ENCODE data around the gene ZBTB33. TPM values are rescaled to one million over a fixed set of nuclear protein-coding genes. Genes with fewer than 3 reads are reported as not detected.

ZBTB33 gene
- total and polyA plus RNA-seq, 2 experiments from 2014 or later, result 8.5 to 11.6 TPM

DNA sequence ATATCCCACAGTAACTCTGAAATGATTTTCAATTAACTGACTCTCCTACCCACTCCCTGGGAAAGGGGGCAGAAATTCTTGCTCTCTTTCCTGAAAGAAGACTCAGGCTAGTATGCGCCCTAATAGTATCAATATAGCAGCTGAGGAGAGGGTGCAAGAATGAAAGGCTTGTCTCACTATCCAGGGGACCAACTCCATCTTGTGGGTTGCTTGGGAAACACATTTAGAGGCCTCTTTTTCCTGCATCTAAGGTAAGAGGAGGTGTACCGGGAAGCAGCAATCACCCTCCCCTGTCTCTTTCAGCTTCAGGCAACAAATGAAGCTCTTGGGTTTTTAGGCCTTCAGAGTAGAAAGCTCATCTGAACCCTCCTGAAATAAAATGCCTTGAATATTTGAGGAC lies 49.3 kb downstream of the ZBTB33 start:
- H3F3A ChIP-seq (ENCODE audit: insufficient read depth), result no peaks in the 10 kb centered on the region
- no peak overlapping the region for H3K4me3 ChIP-seq
- H2AFZ ChIP-seq, result no peak overlapping the region
- H3K79me2 ChIP-seq (ENCODE audit: insufficient read depth), result no peaks in the 10 kb centered on the region
- no peaks in the 10 kb centered on the region for H3K27me3 ChIP-seq (replicated peaks; ENCODE audit: insufficient read depth)
- in situ Hi-C loops (cut with MboI), result no loop called here
- no peak overlapping the region for H3K4me2 ChIP-seq (ENCODE audit: unreplicated experiment)
- no peak for DNase-seq
- no peak overlapping the region for H3K27ac ChIP-seq
- WGBS, 2 experiments (ENCODE audit: low coverage in 1 of 2, low lambda C conversion rate in 2 of 2, missing lambda C conversion rate in 2 of 2), result 48 to 50% methylated on average over 2 of the region's 2 CpGs
- TF ChIP-seq EZH2 (IDR thresholded peaks at IDR 0.05; ENCODE audit: insufficient read depth, poor library complexity, severe bottlenecking), result no peak
- TF ChIP-seq EZH2phosphoT487 (IDR thresholded peaks at IDR 0.05; ENCODE audit: insufficient read depth, low read depth), result no peak
- H3K36me3 ChIP-seq (ENCODE audit: low read depth), result no peaks in the 10 kb centered on the region
- no peaks in the 10 kb centered on the region for H3K4me1 ChIP-seq (ENCODE audit: insufficient read depth)
- no peak overlapping the region for H3K9ac ChIP-seq
- H3K9me2 ChIP-seq (ENCODE audit: insufficient read depth), result no peaks in the 10 kb centered on the region
- H4K20me1 ChIP-seq (ENCODE audit: insufficient read depth), result no peaks in the 10 kb centered on the region
- no peaks in the 10 kb centered on the region for H3K9me3 ChIP-seq (ENCODE audit: low read depth)

DNA sequence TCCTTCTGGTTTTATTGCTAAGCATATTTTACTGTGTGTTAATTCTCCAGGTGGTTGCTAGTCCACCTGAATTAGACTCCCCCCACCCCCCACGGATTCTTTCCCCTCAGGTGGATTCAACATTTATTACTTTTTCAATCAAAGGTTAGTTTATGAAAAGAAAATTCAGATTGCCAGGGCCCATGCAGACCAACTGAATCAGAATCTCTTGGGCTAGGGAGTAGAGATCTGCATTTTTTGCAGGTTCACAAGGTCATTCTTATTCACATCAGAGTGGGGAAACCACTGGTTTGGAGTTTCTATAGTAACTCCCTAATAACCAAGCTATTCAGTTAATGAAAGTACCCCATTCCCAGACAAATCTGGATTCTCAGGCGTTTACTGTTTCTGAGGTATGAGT lies 50.9 kb downstream of the ZBTB33 start:
- H3K27ac ChIP-seq, result no peak overlapping the region
- H3K79me2 ChIP-seq (ENCODE audit: insufficient read depth), result no peaks in the 10 kb centered on the region
- no peaks in the 10 kb centered on the region for H3K27me3 ChIP-seq (replicated peaks; ENCODE audit: insufficient read depth)
- H3K9ac ChIP-seq, result no peak overlapping the region
- H3K9me3 ChIP-seq (ENCODE audit: low read depth), result no peaks in the 10 kb centered on the region
- no peak for DNase-seq
- in situ Hi-C loops (cut with MboI), result no loop called here
- no peaks in the 10 kb centered on the region for H4K20me1 ChIP-seq (ENCODE audit: insufficient read depth)
- no peak overlapping the region for H3K4me2 ChIP-seq (ENCODE audit: unreplicated experiment)
- H2AFZ ChIP-seq, result no peak overlapping the region
- H3F3A ChIP-seq (ENCODE audit: insufficient read depth), result no peaks in the 10 kb centered on the region
- H3K36me3 ChIP-seq (ENCODE audit: low read depth), result no peaks in the 10 kb centered on the region
- TF ChIP-seq EZH2 (IDR thresholded peaks at IDR 0.05; ENCODE audit: insufficient read depth, poor library complexity, severe bottlenecking) (no peak), EZH2phosphoT487 (IDR thresholded peaks at IDR 0.05; ENCODE audit: insufficient read depth, low read depth) (no peak)
- H3K9me2 ChIP-seq (ENCODE audit: insufficient read depth), result no peaks in the 10 kb centered on the region
- no peaks in the 10 kb centered on the region for H3K4me1 ChIP-seq (ENCODE audit: insufficient read depth)
- WGBS, 2 experiments (ENCODE audit: low coverage in 1 of 2, low lambda C conversion rate in 2 of 2, missing lambda C conversion rate in 2 of 2), result 26 to 34% methylated on average over 2 of the region's 2 CpGs
- no peak overlapping the region for H3K4me3 ChIP-seq

DNA sequence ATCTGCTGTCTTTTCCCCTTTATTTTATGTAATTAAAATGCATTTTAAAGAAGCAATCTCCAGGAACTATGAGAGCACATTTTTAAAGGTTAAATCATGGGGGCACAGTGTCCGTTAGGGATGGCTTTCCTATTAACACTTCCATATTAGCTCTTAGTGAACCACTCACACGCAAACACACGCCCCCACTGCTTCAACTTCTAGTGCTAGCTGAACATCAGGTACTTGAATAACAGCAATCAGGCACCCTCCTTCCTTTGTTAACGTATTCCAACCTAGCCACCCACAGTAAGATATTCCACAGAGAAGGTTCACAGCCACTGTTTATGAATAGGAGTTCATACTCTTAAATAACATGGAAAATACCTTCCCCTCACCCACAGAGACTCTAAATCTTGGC lies 51.3 kb downstream of the ZBTB33 start:
- Histone ChIP-seq H3K36me3 (ENCODE audit: low read depth) (no peaks in the 10 kb centered on the region), H3K4me1 (ENCODE audit: insufficient read depth) (no peaks in the 10 kb centered on the region), H3K9ac (no peak overlapping the region), H3K27me3 (replicated peaks; ENCODE audit: insufficient read depth) (no peaks in the 10 kb centered on the region), H3F3A (ENCODE audit: insufficient read depth) (no peaks in the 10 kb centered on the region), H3K4me3 (no peak overlapping the region), H3K9me2 (ENCODE audit: insufficient read depth) (no peaks in the 10 kb centered on the region), H3K79me2 (ENCODE audit: insufficient read depth) (no peaks in the 10 kb centered on the region), H2AFZ (no peak overlapping the region), H3K27ac (no peak overlapping the region), H3K4me2 (ENCODE audit: unreplicated experiment) (no peak overlapping the region), H4K20me1 (ENCODE audit: insufficient read depth) (no peaks in the 10 kb centered on the region), H3K9me3 (ENCODE audit: low read depth) (no peaks in the 10 kb centered on the region)
- in situ Hi-C loops (cut with MboI), result no loop called here
- 46 to 48% methylated on average over 4 of the region's 4 CpGs for WGBS, 2 experiments (ENCODE audit: low coverage in 1 of 2, low lambda C conversion rate in 2 of 2, missing lambda C conversion rate in 2 of 2)
- DNase-seq, result no peak
- no peak for TF ChIP-seq EZH2phosphoT487 (IDR thresholded peaks at IDR 0.05; ENCODE audit: insufficient read depth, low read depth)
- TF ChIP-seq EZH2 (IDR thresholded peaks at IDR 0.05; ENCODE audit: insufficient read depth, poor library complexity, severe bottlenecking), result no peak

DNA sequence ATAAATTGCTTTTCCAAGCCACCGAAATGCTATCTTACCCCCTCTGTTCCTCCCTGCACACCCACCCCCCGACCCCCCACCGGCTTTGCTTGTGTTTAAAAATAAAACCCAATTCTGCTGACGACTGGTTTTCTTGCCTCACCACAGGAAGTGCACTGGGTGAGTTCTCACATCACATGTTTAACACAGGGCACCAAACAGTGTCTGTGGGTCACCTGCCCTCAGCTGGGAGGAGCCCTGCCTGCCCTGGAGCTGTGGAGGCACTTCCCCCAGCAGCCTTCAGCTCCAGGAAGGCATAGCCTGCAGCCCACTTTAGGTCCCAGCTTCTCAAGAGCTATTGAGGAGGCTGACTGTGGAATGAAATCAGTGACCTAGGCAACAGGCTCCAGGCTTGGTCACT lies 51.8 kb downstream of the ZBTB33 start:
- Histone ChIP-seq H3F3A (ENCODE audit: insufficient read depth) (no peaks in the 10 kb centered on the region), H3K9me2 (ENCODE audit: insufficient read depth) (no peaks in the 10 kb centered on the region), H3K4me2 (ENCODE audit: unreplicated experiment) (no peak overlapping the region), H4K20me1 (ENCODE audit: insufficient read depth) (no peaks in the 10 kb centered on the region), H3K9ac (no peak overlapping the region), H3K27ac (no peak overlapping the region), H3K4me3 (no peak overlapping the region), H3K27me3 (replicated peaks; ENCODE audit: insufficient read depth) (no peaks in the 10 kb centered on the region), H3K9me3 (ENCODE audit: low read depth) (no peaks in the 10 kb centered on the region), H3K4me1 (ENCODE audit: insufficient read depth) (no peaks in the 10 kb centered on the region), H2AFZ (no peak overlapping the region), H3K79me2 (ENCODE audit: insufficient read depth) (no peaks in the 10 kb centered on the region), H3K36me3 (ENCODE audit: low read depth) (no peaks in the 10 kb centered on the region)
- no peak for TF ChIP-seq EZH2phosphoT487 (IDR thresholded peaks at IDR 0.05; ENCODE audit: insufficient read depth, low read depth)
- in situ Hi-C loops (cut with MboI), result no loop called here
- DNase-seq, result no peak
- 0 to 1% methylated on average over 2 to 4 of the region's 4 CpGs for WGBS, 2 experiments (ENCODE audit: low coverage in 1 of 2, low lambda C conversion rate in 2 of 2, missing lambda C conversion rate in 2 of 2)

DNA sequence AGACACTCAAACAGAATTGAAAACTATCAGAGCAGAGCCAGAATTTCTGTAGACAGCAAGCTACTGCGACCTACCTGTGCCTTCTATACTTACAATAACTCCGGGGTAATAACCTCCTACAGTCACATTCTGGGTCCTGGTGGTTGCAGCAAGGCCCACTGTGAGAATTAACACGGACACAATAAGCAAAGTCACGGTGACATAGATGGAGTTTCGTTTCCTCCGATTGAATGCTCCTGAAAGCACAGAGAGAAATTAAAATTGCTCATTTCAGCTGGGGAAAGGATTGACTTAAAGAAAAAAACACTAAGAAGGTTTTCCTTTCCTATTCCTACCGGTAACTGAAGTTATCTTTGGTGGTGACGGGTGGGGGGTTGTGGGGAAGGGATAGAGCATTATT lies 53.6 kb downstream of the ZBTB33 start:
- Histone ChIP-seq H3K36me3 (ENCODE audit: low read depth) (no peaks in the 10 kb centered on the region), H3K9me2 (ENCODE audit: insufficient read depth) (no peaks in the 10 kb centered on the region), H4K20me1 (ENCODE audit: insufficient read depth) (no peaks in the 10 kb centered on the region), H3K9ac (no peak overlapping the region), H3K27me3 (replicated peaks; ENCODE audit: insufficient read depth) (peaks cover 11% of the 10 kb centered on the region; the same call in 1 of the 2 replicates), H3K4me2 (ENCODE audit: unreplicated experiment) (no peak overlapping the region), H3K27ac (no peak overlapping the region), H3F3A (ENCODE audit: insufficient read depth) (no peaks in the 10 kb centered on the region), H3K4me1 (ENCODE audit: insufficient read depth) (no peaks in the 10 kb centered on the region), H2AFZ (no peak overlapping the region), H3K9me3 (ENCODE audit: low read depth) (no peaks in the 10 kb centered on the region), H3K4me3 (no peak overlapping the region), H3K79me2 (ENCODE audit: insufficient read depth) (no peaks in the 10 kb centered on the region)
- in situ Hi-C loops (cut with MboI), result no loop called here
- no peak for DNase-seq
- TF ChIP-seq EZH2phosphoT487 (IDR thresholded peaks at IDR 0.05; ENCODE audit: insufficient read depth, low read depth) (no peak), EZH2 (IDR thresholded peaks at IDR 0.05; ENCODE audit: insufficient read depth, poor library complexity, severe bottlenecking) (no peak)
- WGBS, 2 experiments (ENCODE audit: low coverage in 1 of 2, low lambda C conversion rate in 2 of 2, missing lambda C conversion rate in 2 of 2), result 76 to 78% methylated on average over 8 of the region's 8 CpGs
